HG03469 (cell line): Measurements from ENCODE around the gene GHRH.

Experiments used
- ATAC-seq: cut with Tn5 transposase; IDR thresholded peaks from one replicate; pipeline ENCODE4 v1.9.1; 2021; ENCODE audit warnings: mild to moderate bottlenecking, moderate library complexity, moderate number of reproducible peaks; ENCODE audit not compliant: unreplicated experiment

GHRH gene

GRCh38 chr20:37209661-37210314, 51.8 kb downstream of the GHRH start:
- ATAC-seq: no peak

- ATAC-seq: no peak
Observed at GRCh38 chr20:37209193-37209592, 52.4 kb downstream of the GHRH start.

GRCh38 chr20:37207171-37207570, 54.4 kb downstream of the GHRH start:
- ATAC-seq: no peak

GRCh38 chr20:37205794-37206193, 55.8 kb downstream of the GHRH start:
- ATAC-seq: no peak

GRCh38 chr20:37205130-37205529, 56.5 kb downstream of the GHRH start:
- ATAC-seq: no peak

GRCh38 chr20:37204056-37204455, 57.6 kb downstream of the GHRH start:
- no peak for ATAC-seq

GRCh38 chr20:37202267-37202943, 59.2 kb downstream of the GHRH start:
- no peak for ATAC-seq

- ATAC-seq: no peak
Observed at GRCh38 chr20:37201827-37202162, 59.8 kb downstream of the GHRH start.
